Measurements from ENCODE around the gene GEMIN7. TPM values are rescaled to one million over a fixed set of nuclear protein-coding genes. Genes with fewer than 3 reads are reported as not detected.

The GEMIN7 gene
- total and polyA plus RNA-seq, 2 donors (not counting 1 experiment from before 2014, with no cell fraction given) = 15.7 to 18.0 TPM

DNA sequence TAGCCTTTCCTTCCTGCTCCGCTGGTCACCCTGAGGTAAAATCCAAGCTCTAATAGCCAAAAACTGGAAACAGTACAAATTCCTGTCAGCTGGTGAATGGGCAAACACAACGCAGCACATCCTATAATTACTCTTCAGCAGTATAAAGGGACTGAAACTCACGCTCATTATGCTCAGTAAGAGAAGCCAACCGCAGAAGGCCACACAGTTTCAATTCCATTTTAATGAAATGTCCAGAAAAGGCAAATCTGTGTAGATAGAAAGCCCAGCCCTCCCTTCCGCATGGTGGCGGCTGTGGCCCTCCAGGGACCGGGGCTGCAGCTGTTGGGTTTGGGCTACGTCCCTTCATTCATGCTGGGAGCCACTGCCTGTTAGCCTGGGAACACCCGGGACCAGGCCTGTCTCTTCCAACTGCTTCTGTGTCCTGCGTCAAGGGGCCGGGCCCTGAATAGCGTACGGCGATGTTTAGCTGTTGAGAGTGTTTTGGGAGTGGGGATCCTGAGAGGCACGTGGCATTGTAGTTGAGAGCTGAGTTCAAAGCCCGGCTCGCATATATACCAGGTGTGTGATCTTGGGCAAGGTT, 58.2 kb downstream of the GEMIN7 start:
- Histone ChIP-seq H3K9me3 (ENCODE audit: control insufficient read depth, insufficient read depth, low read depth, low read length) (no peaks in the 10 kb centered on the region), H3K4me2 (ENCODE audit: extremely low read depth, insufficient read depth, low read length) (no peak overlapping the region), H3K27ac (ENCODE audit: insufficient read depth, low read length) (no peak overlapping the region), H3K4me1 (ENCODE audit: control insufficient read depth, extremely low read depth, insufficient read depth, low read length) (peaks cover 6% of the 10 kb centered on the region), H2AFZ (ENCODE audit: low read length) (no peak overlapping the region), H3K36me3 (ENCODE audit: control insufficient read depth, insufficient read depth, low read length) (peaks cover 4% of the 10 kb centered on the region), H3K4me3 (replicated peaks in 1 of 4; ENCODE audit: control extremely low read depth in 1 of 4, insufficient read depth in 1 of 4, low read depth in 3 of 4, low read length in 4 of 4) (no peak overlapping the region), H3K9ac (ENCODE audit: insufficient read depth, low read length) (no peak overlapping the region), H3K79me2 (ENCODE audit: control insufficient read depth, insufficient read depth, low read length) (no peaks in the 10 kb centered on the region), H3K27me3 (ENCODE audit: control insufficient read depth, insufficient read depth, low read length) (no peaks in the 10 kb centered on the region), H4K20me1 (ENCODE audit: control insufficient read depth, extremely low read depth, insufficient read depth, low read length) (no peaks in the 10 kb centered on the region)
- peak in 1 of 2 donors; percentile 41 for DNase-seq (ENCODE audit: low read depth in 2 of 2)
- no peak for TF ChIP-seq EZH2 (IDR thresholded peaks at IDR 0.05; ENCODE audit: low read length, missing control alignments)
- TF ChIP-seq, protein P1, sequence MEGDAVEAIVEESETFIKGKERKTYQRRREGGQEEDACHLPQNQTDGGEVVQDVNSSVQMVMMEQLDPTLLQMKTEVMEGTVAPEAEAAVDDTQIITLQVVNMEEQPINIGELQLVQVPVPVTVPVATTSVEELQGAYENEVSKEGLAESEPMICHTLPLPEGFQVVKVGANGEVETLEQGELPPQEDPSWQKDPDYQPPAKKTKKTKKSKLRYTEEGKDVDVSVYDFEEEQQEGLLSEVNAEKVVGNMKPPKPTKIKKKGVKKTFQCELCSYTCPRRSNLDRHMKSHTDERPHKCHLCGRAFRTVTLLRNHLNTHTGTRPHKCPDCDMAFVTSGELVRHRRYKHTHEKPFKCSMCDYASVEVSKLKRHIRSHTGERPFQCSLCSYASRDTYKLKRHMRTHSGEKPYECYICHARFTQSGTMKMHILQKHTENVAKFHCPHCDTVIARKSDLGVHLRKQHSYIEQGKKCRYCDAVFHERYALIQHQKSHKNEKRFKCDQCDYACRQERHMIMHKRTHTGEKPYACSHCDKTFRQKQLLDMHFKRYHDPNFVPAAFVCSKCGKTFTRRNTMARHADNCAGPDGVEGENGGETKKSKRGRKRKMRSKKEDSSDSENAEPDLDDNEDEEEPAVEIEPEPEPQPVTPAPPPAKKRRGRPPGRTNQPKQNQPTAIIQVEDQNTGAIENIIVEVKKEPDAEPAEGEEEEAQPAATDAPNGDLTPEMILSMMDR (conservative IDR thresholded peaks at IDR 0.05 in 1 of 2, IDR thresholded peaks at IDR 0.05 in 1 of 2; ENCODE audit: low read depth in 1 of 2, low read length in 2 of 2) = no peak

DNA sequence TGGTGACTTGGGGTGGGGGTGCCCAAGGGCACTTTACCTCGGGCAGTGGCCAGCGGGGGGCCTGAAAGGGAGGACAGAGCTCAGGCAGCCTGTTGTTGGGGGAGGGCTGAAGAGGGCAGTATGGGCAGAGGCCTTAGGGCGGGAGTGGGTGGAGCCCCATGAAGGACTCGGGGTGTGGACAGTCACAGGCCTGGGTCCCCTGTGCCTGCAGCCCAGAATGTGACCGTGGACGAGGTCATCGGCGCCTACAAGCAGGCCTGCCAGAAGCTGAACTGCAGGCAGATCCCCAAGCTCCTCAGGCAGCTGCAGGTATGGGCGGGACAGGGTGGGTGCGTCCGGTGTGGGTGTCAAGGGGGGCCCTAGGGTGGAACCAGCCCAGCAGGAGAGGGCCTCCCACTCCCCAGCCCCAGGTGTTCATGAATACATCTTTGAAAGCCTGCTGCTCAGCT, 59.3 kb downstream of the GEMIN7 start:
- Histone ChIP-seq H3K27me3 (ENCODE audit: control insufficient read depth, insufficient read depth, low read length) (no peaks in the 10 kb centered on the region), H2AFZ (ENCODE audit: low read length) (no peak overlapping the region), H3K4me2 (ENCODE audit: extremely low read depth, insufficient read depth, low read length) (no peak overlapping the region), H3K9ac (ENCODE audit: insufficient read depth, low read length) (no peak overlapping the region), H3K9me3 (ENCODE audit: control insufficient read depth, insufficient read depth, low read depth, low read length) (no peaks in the 10 kb centered on the region), H3K36me3 (ENCODE audit: control insufficient read depth, insufficient read depth, low read length) (peaks cover 4% of the 10 kb centered on the region), H4K20me1 (ENCODE audit: control insufficient read depth, extremely low read depth, insufficient read depth, low read length) (no peaks in the 10 kb centered on the region), H3K4me1 (ENCODE audit: control insufficient read depth, extremely low read depth, insufficient read depth, low read length) (peaks cover 6% of the 10 kb centered on the region), H3K4me3 (replicated peaks in 1 of 4; ENCODE audit: control extremely low read depth in 1 of 4, insufficient read depth in 1 of 4, low read depth in 3 of 4, low read length in 4 of 4) (no peak overlapping the region), H3K27ac (ENCODE audit: insufficient read depth, low read length) (no peak overlapping the region), H3K79me2 (ENCODE audit: control insufficient read depth, insufficient read depth, low read length) (no peaks in the 10 kb centered on the region)
- no peak for TF ChIP-seq EZH2 (IDR thresholded peaks at IDR 0.05; ENCODE audit: low read length, missing control alignments)
- DNase-seq (ENCODE audit: low read depth in 2 of 2) = no peak

DNA sequence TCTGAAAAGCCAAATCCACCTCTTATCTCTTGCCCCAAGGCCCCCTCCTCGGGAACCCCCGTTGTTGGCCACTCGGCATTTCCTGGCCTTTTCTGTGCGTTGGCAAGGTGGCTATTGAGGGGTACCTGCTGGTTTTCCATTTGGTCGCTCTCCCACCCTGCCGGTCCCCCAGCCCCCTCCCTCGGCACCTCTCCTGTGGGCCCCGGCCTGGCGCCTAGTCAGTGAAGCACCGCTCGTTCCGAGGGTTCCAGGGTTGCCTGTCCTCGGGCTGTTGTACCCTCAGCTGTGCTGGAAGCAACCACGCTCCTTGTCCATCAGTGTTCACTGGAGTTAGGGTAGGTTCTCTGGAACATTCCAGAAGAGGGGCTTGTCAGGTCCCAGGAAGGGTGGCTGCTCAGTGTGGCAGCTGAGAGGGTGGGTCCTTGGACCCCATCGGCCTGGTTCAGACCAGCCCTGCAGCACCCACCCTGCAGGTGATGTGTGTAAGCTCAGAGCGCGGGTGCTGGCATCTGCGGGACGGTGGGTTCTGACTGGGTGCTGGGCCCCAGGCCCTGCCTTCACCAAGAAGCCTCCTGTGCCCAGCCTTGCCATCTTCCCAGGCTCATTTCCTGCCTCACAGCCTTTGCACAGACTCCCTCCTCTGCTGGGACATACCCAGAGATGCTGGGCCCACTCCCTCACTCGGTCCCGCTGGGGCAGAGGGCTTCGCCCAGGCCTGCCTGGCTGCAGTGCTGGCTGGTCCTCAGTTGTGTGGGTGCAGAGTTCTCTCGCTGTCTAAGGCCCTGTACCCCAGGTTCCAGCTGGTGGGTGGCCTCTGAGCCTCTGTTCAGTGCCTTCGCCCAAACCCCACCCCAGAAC, 60.5 kb downstream of the GEMIN7 start:
- H3K4me3 ChIP-seq (replicated peaks in 1 of 4; ENCODE audit: control extremely low read depth in 1 of 4, insufficient read depth in 1 of 4, low read depth in 3 of 4, low read length in 4 of 4) = no peak overlapping the region
- no peak overlapping the region for H2AFZ ChIP-seq (ENCODE audit: low read length)
- no peaks in the 10 kb centered on the region for H3K9me3 ChIP-seq (ENCODE audit: control insufficient read depth, insufficient read depth, low read depth, low read length)
- no peak overlapping the region for H3K27ac ChIP-seq (ENCODE audit: insufficient read depth, low read length)
- H3K36me3 ChIP-seq (ENCODE audit: control insufficient read depth, insufficient read depth, low read length) = peaks cover 5% of the 10 kb centered on the region
- no peaks in the 10 kb centered on the region for H3K79me2 ChIP-seq (ENCODE audit: control insufficient read depth, insufficient read depth, low read length)
- no peaks in the 10 kb centered on the region for H3K27me3 ChIP-seq (ENCODE audit: control insufficient read depth, insufficient read depth, low read length)
- DNase-seq (ENCODE audit: low read depth in 2 of 2) = no peak
- TF ChIP-seq, protein P1 (conservative IDR thresholded peaks at IDR 0.05 in 1 of 2, IDR thresholded peaks at IDR 0.05 in 1 of 2; ENCODE audit: low read depth in 1 of 2, low read length in 2 of 2) = no peak
- no peak for TF ChIP-seq EZH2 (IDR thresholded peaks at IDR 0.05; ENCODE audit: low read length, missing control alignments)
- peaks cover 6% of the 10 kb centered on the region for H3K4me1 ChIP-seq (ENCODE audit: control insufficient read depth, extremely low read depth, insufficient read depth, low read length)
- no peaks in the 10 kb centered on the region for H4K20me1 ChIP-seq (ENCODE audit: control insufficient read depth, extremely low read depth, insufficient read depth, low read length)
- H3K4me2 ChIP-seq (ENCODE audit: extremely low read depth, insufficient read depth, low read length) = no peak overlapping the region
- H3K9ac ChIP-seq (ENCODE audit: insufficient read depth, low read length) = no peak overlapping the region
